SU-DHL-6 (cell line): ENCODE data around the gene UQCRHL.

ENCODE experiments used
- H2AFZ ChIP-seq: fragments of 200-600 bp; sonication (generic); 2 replicates; pipeline ENCODE4 v1.6.1; 2014; ENCODE audit warnings: low read depth, mild to moderate bottlenecking, moderate library complexity, mixed read lengths, antibody characterized with exemption, low read length; ENCODE audit not compliant: severe bottlenecking
- H3F3A ChIP-seq: fragments of 200-600 bp; shearing (Covaris generic); 2 replicates; pipeline ENCODE4 v1.6.0; 2016; ENCODE audit warnings: antibody characterized with exemption, mild to moderate bottlenecking; ENCODE audit not compliant: insufficient read depth
- H3K27ac ChIP-seq: fragments of 200-600 bp; sonication (generic); 2 replicates; pipeline ENCODE4 v1.5.1; 2016; ENCODE audit warnings: low read depth, mild to moderate bottlenecking, low read length, moderate library complexity, mixed read lengths
- H3K27me3 ChIP-seq: fragments of 200-600 bp; sonication (generic), shearing (Covaris generic); 2 replicates; pipeline ENCODE4 v1.6.0; 2014; ENCODE audit warnings: mild to moderate bottlenecking, low read length
- H3K36me3 ChIP-seq: fragments of 200-600 bp; sonication (generic); 2 replicates; pipeline ENCODE4 v1.6.1; 2014; ENCODE audit warnings: mild to moderate bottlenecking, low read length, mixed read lengths
- H3K4me2 ChIP-seq: fragments of 300-600, 200-600 bp; shearing (Covaris generic), sonication (generic); 2 replicates; pipeline ENCODE4 v1.6.0; 2014; ENCODE audit warnings: low read length, low read depth, mild to moderate bottlenecking; ENCODE audit not compliant: poor library complexity, severe bottlenecking
- H3K4me3 ChIP-seq: fragments of 200-600 bp; sonication (generic); 2 replicates; pipeline ENCODE4 v1.5.1; 2014; ENCODE audit warnings: antibody characterized with exemption, low read length, mild to moderate bottlenecking, mixed read lengths; ENCODE audit not compliant: insufficient read depth, poor library complexity, severe bottlenecking
- H3K79me2 ChIP-seq: fragments of 200-600 bp; sonication (generic); 2 replicates; pipeline ENCODE4 v1.6.1; 2014; ENCODE audit warnings: mild to moderate bottlenecking, low read length, moderate library complexity; ENCODE audit not compliant: insufficient read depth
- H3K9ac ChIP-seq: fragments of 200-600 bp; sonication (generic); 2 replicates; pipeline ENCODE4 v1.7.0; 2014; ENCODE audit warnings: mild to moderate bottlenecking, low read length
- H3K9me2 ChIP-seq: fragments of 200-600 bp; sonication (generic); replicated peaks from 2 replicates; pipeline ENCODE4 v1.6.1; 2014; ENCODE audit warnings: low read length; ENCODE audit not compliant: insufficient read depth
- H3K9me3 ChIP-seq: fragments of 200-600 bp; sonication (generic); 2 replicates; pipeline ENCODE4 v1.6.1; 2014; ENCODE audit warnings: low read length, mixed read lengths; ENCODE audit not compliant: insufficient read depth
- H4K20me1 ChIP-seq: fragments of 200-600 bp; sonication (generic); 2 replicates; pipeline ENCODE4 v1.6.1; 2014; ENCODE audit warnings: low read depth, mild to moderate bottlenecking, antibody characterized with exemption, low read length, moderate library complexity, mixed read lengths
- EZH2phosphoT487 ChIP-seq: fragments of 200-600 bp; sonication (generic), shearing (Covaris generic); conservative IDR thresholded peaks from 2 replicates; pipeline ENCODE4 v1.6.1; 2018; ENCODE audit warnings: mild to moderate bottlenecking, antibody characterized with exemption, low read length, moderate library complexity, mixed read lengths
- TF ChIP-seq, protein P1 (sequence below): fragments of 200-600 bp; sonication (generic); IDR thresholded peaks from one replicate; pipeline ENCODE4 v1.5.1; 2017; ENCODE audit warnings: antibody characterized with exemption, mild to moderate bottlenecking, low read length, moderate library complexity; ENCODE audit not compliant: insufficient read depth, poor library complexity, severe bottlenecking

UQCRHL gene

DNA sequence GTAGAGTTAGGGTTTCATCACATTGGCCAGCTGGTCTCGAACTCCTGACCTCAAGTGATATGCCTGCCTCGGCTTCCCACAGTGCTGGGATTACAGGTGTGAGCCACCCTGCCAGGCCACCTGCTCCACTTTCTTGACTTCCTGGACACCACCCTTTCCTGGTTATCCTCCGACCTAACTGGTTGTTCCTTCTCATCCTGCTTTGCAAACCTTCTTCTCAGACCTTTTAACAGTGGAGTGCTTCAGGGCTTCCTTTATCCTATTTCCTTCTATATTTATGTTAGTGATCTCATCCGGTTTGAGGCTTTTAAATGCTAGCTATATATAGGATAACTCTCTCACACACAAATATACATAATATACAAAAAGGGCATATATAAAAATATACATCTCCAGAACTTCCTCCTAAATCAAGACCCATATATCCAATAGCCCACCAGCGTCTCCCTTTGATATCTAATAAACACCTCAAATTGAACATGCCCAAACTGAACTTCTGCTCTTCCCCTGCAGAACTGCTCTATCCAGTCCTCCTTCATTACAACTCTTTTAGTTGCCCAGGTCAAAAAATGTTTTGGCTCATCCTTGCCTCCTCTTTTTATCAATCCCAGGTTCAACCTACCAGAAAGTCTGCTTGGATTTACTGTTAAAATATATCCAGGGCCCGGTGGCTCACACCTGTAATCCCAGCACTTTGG is 19.5 kb upstream of the UQCRHL start:
- TF ChIP-seq EZH2phosphoT487: no peak
- TF ChIP-seq, protein P1, sequence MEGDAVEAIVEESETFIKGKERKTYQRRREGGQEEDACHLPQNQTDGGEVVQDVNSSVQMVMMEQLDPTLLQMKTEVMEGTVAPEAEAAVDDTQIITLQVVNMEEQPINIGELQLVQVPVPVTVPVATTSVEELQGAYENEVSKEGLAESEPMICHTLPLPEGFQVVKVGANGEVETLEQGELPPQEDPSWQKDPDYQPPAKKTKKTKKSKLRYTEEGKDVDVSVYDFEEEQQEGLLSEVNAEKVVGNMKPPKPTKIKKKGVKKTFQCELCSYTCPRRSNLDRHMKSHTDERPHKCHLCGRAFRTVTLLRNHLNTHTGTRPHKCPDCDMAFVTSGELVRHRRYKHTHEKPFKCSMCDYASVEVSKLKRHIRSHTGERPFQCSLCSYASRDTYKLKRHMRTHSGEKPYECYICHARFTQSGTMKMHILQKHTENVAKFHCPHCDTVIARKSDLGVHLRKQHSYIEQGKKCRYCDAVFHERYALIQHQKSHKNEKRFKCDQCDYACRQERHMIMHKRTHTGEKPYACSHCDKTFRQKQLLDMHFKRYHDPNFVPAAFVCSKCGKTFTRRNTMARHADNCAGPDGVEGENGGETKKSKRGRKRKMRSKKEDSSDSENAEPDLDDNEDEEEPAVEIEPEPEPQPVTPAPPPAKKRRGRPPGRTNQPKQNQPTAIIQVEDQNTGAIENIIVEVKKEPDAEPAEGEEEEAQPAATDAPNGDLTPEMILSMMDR: no peak
- H3K27me3 ChIP-seq: no peaks in the 10 kb centered on the region
- H3F3A ChIP-seq: peaks cover 20% of the 10 kb centered on the region
- H3K4me3 ChIP-seq: no peak overlapping the region
- H4K20me1 ChIP-seq: no peaks in the 10 kb centered on the region
- no peaks in the 10 kb centered on the region for H3K79me2 ChIP-seq
- H3K27ac ChIP-seq: no peak overlapping the region
- no peaks in the 10 kb centered on the region for H3K9me3 ChIP-seq
- no peak overlapping the region for H2AFZ ChIP-seq
- no peaks in the 10 kb centered on the region for H3K9me2 ChIP-seq
- no peak overlapping the region for H3K9ac ChIP-seq
- no peak overlapping the region for H3K4me2 ChIP-seq
- H3K36me3 ChIP-seq: no peaks in the 10 kb centered on the region

DNA sequence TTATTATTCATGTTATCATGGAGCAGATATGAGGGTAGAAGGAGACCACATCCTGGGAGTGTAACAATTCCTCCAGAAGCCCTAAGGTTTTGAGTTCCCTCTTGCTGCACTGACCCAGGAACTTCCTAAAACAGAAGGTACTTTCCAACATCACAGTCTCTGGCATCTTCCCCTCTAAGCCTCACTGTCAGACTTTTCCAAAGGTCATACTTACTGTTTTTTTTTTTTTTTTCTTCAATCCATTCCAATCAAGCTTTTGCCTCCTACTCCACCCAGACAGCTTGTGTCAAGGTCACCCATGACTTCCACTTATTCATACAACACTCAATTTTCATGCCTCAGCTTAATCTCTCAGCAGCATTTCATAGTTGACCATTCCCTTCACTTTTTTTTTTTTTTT is 18.4 kb upstream of the UQCRHL start:
- Histone ChIP-seq H2AFZ (no peak overlapping the region), H3K9me3 (no peaks in the 10 kb centered on the region), H3K4me3 (no peak overlapping the region), H3K79me2 (no peaks in the 10 kb centered on the region), H3K27me3 (no peaks in the 10 kb centered on the region), H3K9ac (no peak overlapping the region), H4K20me1 (no peaks in the 10 kb centered on the region), H3K36me3 (no peaks in the 10 kb centered on the region), H3F3A (peaks cover 12% of the 10 kb centered on the region), H3K4me2 (no peak overlapping the region), H3K27ac (no peak overlapping the region), H3K9me2 (no peaks in the 10 kb centered on the region)
- TF ChIP-seq EZH2phosphoT487: no peak
- TF ChIP-seq, protein P1: no peak

DNA sequence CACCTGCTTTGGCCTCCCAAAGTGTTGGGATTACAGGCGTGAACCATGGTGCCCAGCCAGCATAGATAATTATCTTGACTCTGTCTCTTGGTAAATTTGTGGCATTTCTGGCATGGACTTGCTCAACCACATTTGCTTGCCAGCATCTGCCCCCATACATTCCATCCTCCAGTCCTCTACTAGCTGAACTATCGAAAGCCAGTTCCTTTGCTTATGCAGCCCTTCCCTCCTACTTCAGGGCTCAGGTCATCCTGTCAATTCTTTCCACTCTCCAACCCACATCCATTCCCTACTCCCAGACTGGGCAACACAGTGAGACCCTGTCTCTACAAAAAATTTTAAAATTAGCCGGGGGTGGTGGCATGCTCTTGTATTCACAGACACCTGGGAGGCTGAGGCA is 13.0 kb upstream of the UQCRHL start:
- TF ChIP-seq, protein P1: no peak
- no peak for TF ChIP-seq EZH2phosphoT487
- Histone ChIP-seq H3K4me2 (no peak overlapping the region), H3K4me3 (no peak overlapping the region), H3K27ac (no peak overlapping the region), H3K36me3 (no peaks in the 10 kb centered on the region), H4K20me1 (no peaks in the 10 kb centered on the region), H3K9me2 (no peaks in the 10 kb centered on the region), H3K27me3 (no peaks in the 10 kb centered on the region), H3F3A (no peaks in the 10 kb centered on the region), H3K9me3 (no peaks in the 10 kb centered on the region), H2AFZ (no peak overlapping the region), H3K79me2 (no peaks in the 10 kb centered on the region), H3K9ac (no peak overlapping the region)
